ENCODE measurements around the gene EPOP. TPM values are rescaled to one million over a fixed set of nuclear protein-coding genes. Genes with fewer than 3 reads are reported as not detected.

The EPOP gene
- total and polyA plus RNA-seq, 2 of the 13 experiments (the other 11 are each of a cell fraction or from before 2014, with no cell fraction given) = 14.7 to 37.8 TPM

DNA sequence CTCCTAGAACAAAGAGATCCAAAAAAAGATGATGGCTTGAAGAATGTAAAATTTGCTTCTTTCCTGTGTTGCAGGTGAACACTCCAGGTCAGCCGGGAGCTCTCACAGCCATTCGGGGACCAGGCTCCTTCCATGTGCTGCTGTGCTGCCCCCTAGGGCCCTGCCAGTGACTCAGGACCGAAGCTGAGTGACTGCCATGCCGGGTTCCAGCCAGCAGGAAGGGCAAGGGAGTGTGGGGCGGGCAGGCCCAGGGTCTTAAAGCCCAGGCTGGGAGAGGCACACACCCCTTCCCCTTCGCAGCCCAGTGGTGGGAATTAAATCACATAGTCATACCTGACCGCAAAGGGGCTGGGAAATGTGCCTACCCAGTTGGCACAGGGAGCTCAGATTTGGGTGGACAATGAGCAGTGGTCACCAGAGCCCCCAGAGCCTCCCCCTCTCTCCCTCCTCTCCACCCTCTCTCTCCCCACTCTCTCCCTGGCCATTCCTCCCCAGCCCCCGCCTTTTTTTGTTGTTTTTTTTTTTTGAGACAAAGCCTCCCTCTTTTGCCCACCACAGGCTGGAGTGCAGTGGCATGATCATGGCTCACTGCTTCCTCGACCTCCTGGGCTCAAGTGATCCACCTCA, 11.5 kb downstream of the EPOP start (continued):
- TF ChIP-seq ZNF33A (CRISPR knock-in tag; IDR thresholded peaks at IDR 0.05; ENCODE audit: borderline replicate concordance) = no peak
- no peak for TF ChIP-seq ZNF607 (CRISPR knock-in tag; IDR thresholded peaks at IDR 0.05; ENCODE audit: borderline replicate concordance)
- 0 out of 2 replicates have a peak, but pooled peaks have one; percentile 57 for TF ChIP-seq MEIS1 (CRISPR knock-in tag; IDR thresholded peaks at IDR 0.05; ENCODE audit: borderline replicate concordance)
- no peak for TF ChIP-seq ZNF557 (CRISPR knock-in tag; IDR thresholded peaks at IDR 0.05)
- TF ChIP-seq MIXL1 (CRISPR knock-in tag; IDR thresholded peaks at IDR 0.05) = peak; percentile 81; the same call in 1 of the 2 replicates
- no peak; the same call in 1 of the 2 replicates for TF ChIP-seq HMG20A (CRISPR knock-in tag; IDR thresholded peaks at IDR 0.05; ENCODE audit: borderline replicate concordance)
- TF ChIP-seq ZNF530 (CRISPR knock-in tag; IDR thresholded peaks at IDR 0.05; ENCODE audit: low read depth) = no peak
- TF ChIP-seq SRF (IDR thresholded peaks at IDR 0.05; ENCODE audit: low read depth, low read length) = no peak
- TF ChIP-seq SMAD1 (CRISPR knock-in tag; IDR thresholded peaks at IDR 0.05; ENCODE audit: borderline replicate concordance, low read depth) = peak; percentile 65; the same call in 1 of the 2 replicates
- no peak for TF ChIP-seq FIP1L1 (IDR thresholded peaks at IDR 0.05; ENCODE audit: borderline replicate concordance, insufficient read depth, low read depth, low read length)
- TF ChIP-seq MIER3 (CRISPR knock-in tag; IDR thresholded peaks at IDR 0.05; ENCODE audit: borderline replicate concordance) = peak; percentile 76
- TF ChIP-seq, protein P1, sequence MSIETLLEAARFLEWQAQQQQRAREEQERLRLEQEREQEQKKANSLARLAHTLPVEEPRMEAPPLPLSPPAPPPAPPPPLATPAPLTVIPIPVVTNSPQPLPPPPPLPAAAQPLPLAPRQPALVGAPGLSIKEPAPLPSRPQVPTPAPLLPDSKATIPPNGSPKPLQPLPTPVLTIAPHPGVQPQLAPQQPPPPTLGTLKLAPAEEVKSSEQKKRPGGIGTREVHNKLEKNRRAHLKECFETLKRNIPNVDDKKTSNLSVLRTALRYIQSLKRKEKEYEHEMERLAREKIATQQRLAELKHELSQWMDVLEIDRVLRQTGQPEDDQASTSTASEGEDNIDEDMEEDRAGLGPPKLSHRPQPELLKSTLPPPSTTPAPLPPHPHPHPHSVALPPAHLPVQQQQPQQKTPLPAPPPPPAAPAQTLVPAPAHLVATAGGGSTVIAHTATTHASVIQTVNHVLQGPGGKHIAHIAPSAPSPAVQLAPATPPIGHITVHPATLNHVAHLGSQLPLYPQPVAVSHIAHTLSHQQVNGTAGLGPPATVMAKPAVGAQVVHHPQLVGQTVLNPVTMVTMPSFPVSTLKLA (IDR thresholded peaks at IDR 0.05) = no peak
- TF ChIP-seq ZNF572 (CRISPR knock-in tag; IDR thresholded peaks at IDR 0.05) = 0 out of 2 replicates have a peak, but pooled peaks have one; percentile 52
- TF ChIP-seq SAFB2 (CRISPR knock-in tag; IDR thresholded peaks at IDR 0.05; ENCODE audit: borderline replicate concordance, low read depth) = no peak; the same call in 1 of the 2 replicates
- peak; percentile 82; the same call in 1 of the 2 replicates for TF ChIP-seq ZSCAN21 (CRISPR knock-in tag; IDR thresholded peaks at IDR 0.05; ENCODE audit: borderline replicate concordance)
- peak; percentile 79 for TF ChIP-seq ZNF317 (CRISPR knock-in tag; IDR thresholded peaks at IDR 0.05)
- TF ChIP-seq THAP11 (CRISPR knock-in tag; IDR thresholded peaks at IDR 0.05) = peak; percentile 51
- TF ChIP-seq HNRNPUL1 (IDR thresholded peaks at IDR 0.05; ENCODE audit: low read depth, low read length) = no peak
- TF ChIP-seq ZFP41 (CRISPR knock-in tag; IDR thresholded peaks at IDR 0.05; ENCODE audit: borderline replicate concordance) = no peak
- no peak for TF ChIP-seq CBX1 (IDR thresholded peaks at IDR 0.05; ENCODE audit: low read depth)
- TF ChIP-seq AKAP8 (CRISPR knock-in tag; IDR thresholded peaks at IDR 0.05) = 0 out of 2 replicates have a peak, but pooled peaks have one; percentile 42
- TF ChIP-seq MEF2D (CRISPR knock-in tag; IDR thresholded peaks at IDR 0.05) = 0 out of 2 replicates have a peak, but pooled peaks have one; percentile 15
- no peak for TF ChIP-seq KLF11 (CRISPR knock-in tag; IDR thresholded peaks at IDR 0.05)
- no peak for TF ChIP-seq PCBP2 (optimal IDR thresholded peaks at IDR 0.05; ENCODE audit: low read depth, low read length, poor library complexity, severe bottlenecking)
- TF ChIP-seq CHD2 (IDR thresholded peaks at IDR 0.05; ENCODE audit: low read depth, low read length) = peak; percentile 18; the same call in 1 of the 2 replicates
- no peak for TF ChIP-seq ZFP37 (CRISPR knock-in tag; IDR thresholded peaks at IDR 0.05; ENCODE audit: borderline replicate concordance)
- 0 out of 2 replicates have a peak, but pooled peaks have one; percentile 62 for TF ChIP-seq ZNF615 (CRISPR knock-in tag; IDR thresholded peaks at IDR 0.05; ENCODE audit: borderline replicate concordance)
- TF ChIP-seq BORCS8-MEF2B (CRISPR knock-in tag; IDR thresholded peaks at IDR 0.05) = peak; percentile 88; the same call in 1 of the 2 replicates
